Mesothelial cell of epicardium (in vitro differentiated cells): ENCODE data around the gene RBBP4. TPM values are rescaled to one million over a fixed set of nuclear protein-coding genes. Genes with fewer than 3 reads are reported as not detected.
"Not testable (repeated sequence)": the region's sequence is repeated elsewhere in the genome, so short reads cannot be mapped to it uniquely, and the experiment has no call there.

Experiments used
- DNase-seq, 2 experiments: peaks; one replicate each; pipeline ENCODE4 v3.0.0; 2021; ENCODE audit warnings: low spot score in 2 of 2; ENCODE audit not compliant: unreplicated experiment in 2 of 2
- H3K27ac Mint-ChIP-seq: 2 replicates; pipeline ENCODE4 v1.8.0; 2021; ENCODE audit warnings: mixed read lengths
- H3K27me3 Mint-ChIP-seq: 2 replicates; pipeline ENCODE4 v1.8.0; 2021; ENCODE audit warnings: low read depth, mixed read lengths
- H3K36me3 Mint-ChIP-seq: 2 replicates; pipeline ENCODE4 v1.8.0; 2021; ENCODE audit warnings: mixed read lengths
- H3K4me1 Mint-ChIP-seq: 2 replicates; pipeline ENCODE4 v1.8.0; 2021; ENCODE audit warnings: mixed read lengths
- H3K4me3 Mint-ChIP-seq: 2 replicates; pipeline ENCODE4 v1.8.0; 2021; ENCODE audit warnings: mild to moderate bottlenecking, moderate library complexity, mixed read lengths
- H3K9me3 Mint-ChIP-seq: 2 replicates; pipeline ENCODE4 v1.8.0; 2021; ENCODE audit warnings: mixed read lengths
- total RNA-seq: library from RNA; stranded (reverse); gene quantifications from 3 replicates; pipeline ENCODE4 v1.2.1, GENCODE V29; 2021
- TF ChIP-seq, protein P1 (sequence below): fragments of 200-600 bp; sonication (generic); IDR thresholded peaks from one replicate; pipeline ENCODE4 v1.5.0; 2021; ENCODE audit warnings: antibody characterized with exemption; ENCODE audit not compliant: unreplicated experiment

Gene RBBP4
- total RNA-seq, 1 donor from 2014 or later: 388 TPM

DNA sequence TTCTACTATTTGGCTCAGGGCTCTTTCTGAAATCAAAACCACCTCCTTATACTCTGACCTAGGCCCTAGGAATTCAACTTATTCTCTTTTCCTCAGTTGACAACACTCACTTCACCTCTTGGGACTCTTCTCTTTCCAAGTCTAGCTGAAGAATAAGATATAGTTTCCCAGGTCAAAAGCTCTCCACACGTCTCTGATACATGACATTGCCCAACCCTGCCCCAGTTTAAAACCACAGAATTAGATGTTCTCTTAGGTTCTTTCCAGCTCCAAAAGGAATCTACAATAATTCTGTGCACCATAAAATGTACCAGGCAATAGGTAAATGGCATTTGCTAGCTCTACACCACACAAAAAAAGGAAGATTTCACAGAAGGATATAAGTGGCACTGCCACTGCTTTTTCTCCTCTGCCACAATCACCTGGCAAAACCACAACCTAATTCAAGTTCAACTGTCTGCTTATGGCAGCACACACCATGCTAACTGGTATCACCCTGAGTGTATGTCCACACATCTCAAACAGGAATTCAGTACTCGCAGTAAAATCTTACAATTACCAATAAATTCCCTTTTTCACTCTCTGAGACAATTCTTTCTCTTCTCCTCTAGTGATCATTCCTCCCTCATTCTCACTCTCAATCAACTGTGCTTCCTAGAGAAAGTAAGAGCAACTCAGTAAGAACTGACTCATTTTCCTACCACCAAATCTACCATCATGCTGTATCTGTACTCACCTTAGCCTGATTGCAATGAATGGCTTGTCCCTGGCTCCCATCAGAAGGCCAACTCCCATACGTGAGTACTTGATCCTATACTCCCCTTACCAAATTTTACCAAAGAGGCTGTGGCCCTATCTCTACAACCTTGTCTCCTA lies 28.0 kb upstream of the RBBP4 start:
- H3K36me3 Mint-ChIP-seq: peaks cover 22% of the 10 kb centered on the region
- DNase-seq: no peak

DNA sequence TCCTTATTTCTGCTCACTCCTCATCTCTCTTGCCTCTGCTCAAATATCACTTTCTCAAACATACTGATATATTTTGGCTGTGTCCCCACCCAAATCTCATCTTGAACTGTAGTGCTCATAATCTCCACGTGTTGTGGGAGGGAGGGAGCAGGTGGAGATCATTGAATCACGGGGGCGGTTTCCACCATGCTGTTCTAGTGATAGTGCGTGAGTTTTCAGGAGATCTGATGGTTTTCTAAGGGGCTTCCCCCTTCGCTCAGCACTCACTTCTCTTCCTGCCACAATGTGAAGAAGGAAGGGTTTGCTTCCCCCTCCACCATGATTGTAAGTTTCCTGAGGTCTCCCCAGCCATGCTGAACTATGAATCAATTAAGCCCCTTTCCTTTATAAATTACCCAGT lies 27.2 kb upstream of the RBBP4 start:
- Mint-ChIP-seq H3K27me3 (no peaks in the 10 kb centered on the region), H3K27ac (no peak overlapping the region)

More for the DNA sequence above, 28.0 kb upstream of the RBBP4 start:
- H3K4me3 Mint-ChIP-seq: no peak overlapping the region
- TF ChIP-seq, protein P1, sequence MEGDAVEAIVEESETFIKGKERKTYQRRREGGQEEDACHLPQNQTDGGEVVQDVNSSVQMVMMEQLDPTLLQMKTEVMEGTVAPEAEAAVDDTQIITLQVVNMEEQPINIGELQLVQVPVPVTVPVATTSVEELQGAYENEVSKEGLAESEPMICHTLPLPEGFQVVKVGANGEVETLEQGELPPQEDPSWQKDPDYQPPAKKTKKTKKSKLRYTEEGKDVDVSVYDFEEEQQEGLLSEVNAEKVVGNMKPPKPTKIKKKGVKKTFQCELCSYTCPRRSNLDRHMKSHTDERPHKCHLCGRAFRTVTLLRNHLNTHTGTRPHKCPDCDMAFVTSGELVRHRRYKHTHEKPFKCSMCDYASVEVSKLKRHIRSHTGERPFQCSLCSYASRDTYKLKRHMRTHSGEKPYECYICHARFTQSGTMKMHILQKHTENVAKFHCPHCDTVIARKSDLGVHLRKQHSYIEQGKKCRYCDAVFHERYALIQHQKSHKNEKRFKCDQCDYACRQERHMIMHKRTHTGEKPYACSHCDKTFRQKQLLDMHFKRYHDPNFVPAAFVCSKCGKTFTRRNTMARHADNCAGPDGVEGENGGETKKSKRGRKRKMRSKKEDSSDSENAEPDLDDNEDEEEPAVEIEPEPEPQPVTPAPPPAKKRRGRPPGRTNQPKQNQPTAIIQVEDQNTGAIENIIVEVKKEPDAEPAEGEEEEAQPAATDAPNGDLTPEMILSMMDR: no peak
- no peaks in the 10 kb centered on the region for H3K9me3 Mint-ChIP-seq
- H3K4me1 Mint-ChIP-seq: no peaks in the 10 kb centered on the region
- no peak overlapping the region for H3K27ac Mint-ChIP-seq
- H3K27me3 Mint-ChIP-seq: no peaks in the 10 kb centered on the region

DNA sequence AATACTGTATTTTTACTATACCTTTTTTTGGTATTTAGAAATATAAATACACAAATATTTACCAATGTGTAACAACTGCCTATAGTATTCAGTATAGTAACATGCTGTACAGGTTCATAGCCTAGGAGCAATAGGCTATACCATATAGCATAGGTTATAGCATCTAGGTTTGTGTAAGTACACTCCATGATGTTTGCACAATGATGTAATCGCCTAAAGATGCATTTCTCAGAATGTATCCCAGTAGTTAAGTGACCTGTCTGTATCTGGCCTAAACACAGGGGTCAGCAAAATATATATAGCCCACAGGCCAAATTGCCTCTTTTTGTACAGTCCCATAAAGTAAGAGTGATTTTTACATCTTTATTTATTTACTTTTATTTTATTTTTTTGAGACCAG lies 24.8 kb upstream of the RBBP4 start:
- no peaks in the 10 kb centered on the region for H3K9me3 Mint-ChIP-seq
- H3K27me3 Mint-ChIP-seq: no peaks in the 10 kb centered on the region
- TF ChIP-seq, protein P1: no peak
- no peak overlapping the region for H3K4me3 Mint-ChIP-seq
- H3K27ac Mint-ChIP-seq: no peak overlapping the region
- no peak for DNase-seq
- no peaks in the 10 kb centered on the region for H3K4me1 Mint-ChIP-seq
- H3K36me3 Mint-ChIP-seq: peaks cover 19% of the 10 kb centered on the region

More for the DNA sequence above, 27.2 kb upstream of the RBBP4 start:
- peaks cover 20% of the 10 kb centered on the region for H3K36me3 Mint-ChIP-seq
- TF ChIP-seq, protein P1: no peak
- H3K4me1 Mint-ChIP-seq: no peaks in the 10 kb centered on the region
- H3K4me3 Mint-ChIP-seq: no peak overlapping the region
- no peak for DNase-seq
- H3K9me3 Mint-ChIP-seq: no peaks in the 10 kb centered on the region

DNA sequence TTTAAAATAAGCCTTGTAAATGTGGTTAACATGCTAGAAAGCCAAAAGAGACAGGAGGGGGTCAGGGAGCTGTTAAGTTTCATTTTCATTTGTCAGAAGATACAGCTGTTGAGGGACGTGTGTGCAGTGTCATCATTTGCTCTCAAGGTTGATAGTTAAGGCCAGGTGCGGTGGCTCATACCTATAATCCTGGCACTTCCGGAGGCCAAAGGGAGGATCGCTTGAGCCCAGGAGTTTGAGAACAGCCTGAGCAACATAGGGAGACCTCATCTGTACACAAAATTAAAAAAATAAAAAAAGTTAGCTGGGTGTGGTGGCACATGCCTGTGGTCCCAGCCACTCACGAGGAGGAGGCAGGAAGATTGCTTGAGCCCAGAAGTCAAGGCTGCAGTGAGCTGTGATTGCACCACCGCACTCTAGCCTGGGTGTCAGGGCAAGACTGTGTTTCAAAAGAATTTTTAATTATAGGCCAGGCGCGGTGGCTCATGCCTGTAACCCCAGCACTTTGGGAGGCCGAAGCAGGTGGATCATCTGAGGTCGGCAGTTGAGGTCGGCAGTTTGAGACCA lies 23.3 kb upstream of the RBBP4 start:
- Mint-ChIP-seq H3K27ac (no peak overlapping the region), H3K27me3 (no peaks in the 10 kb centered on the region), H3K9me3 (no peaks in the 10 kb centered on the region), H3K4me1 (no peaks in the 10 kb centered on the region), H3K4me3 (no peak overlapping the region), H3K36me3 (peaks cover 14% of the 10 kb centered on the region)
- DNase-seq: no peak
- TF ChIP-seq, protein P1: no peak

DNA sequence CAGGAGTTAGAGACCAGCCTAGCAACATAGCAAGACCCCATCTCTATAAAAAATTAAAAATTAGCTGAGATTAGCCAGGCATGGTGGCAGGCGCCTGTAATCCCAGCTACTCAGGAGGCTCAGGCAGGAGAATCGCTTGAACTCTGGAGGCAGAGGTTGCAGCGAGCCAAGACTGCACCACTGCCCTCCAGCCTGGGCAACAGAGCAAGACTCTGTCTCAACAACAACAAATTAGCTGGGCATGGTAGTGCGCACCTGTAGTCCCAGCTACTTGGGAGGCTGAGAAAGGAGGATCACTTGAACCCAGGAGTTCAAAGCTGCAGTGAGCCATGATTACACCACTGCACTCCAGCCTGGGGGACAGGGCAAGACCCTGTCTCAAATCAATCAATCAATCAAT lies 20.8 kb upstream of the RBBP4 start:
- not testable (repeated sequence) for H3K9me3 Mint-ChIP-seq, H3K27ac Mint-ChIP-seq, H3K27me3 Mint-ChIP-seq, H3K4me3 Mint-ChIP-seq, DNase-seq, H3K4me1 Mint-ChIP-seq
- peaks cover 12% of the 10 kb centered on the region for H3K36me3 Mint-ChIP-seq

DNA sequence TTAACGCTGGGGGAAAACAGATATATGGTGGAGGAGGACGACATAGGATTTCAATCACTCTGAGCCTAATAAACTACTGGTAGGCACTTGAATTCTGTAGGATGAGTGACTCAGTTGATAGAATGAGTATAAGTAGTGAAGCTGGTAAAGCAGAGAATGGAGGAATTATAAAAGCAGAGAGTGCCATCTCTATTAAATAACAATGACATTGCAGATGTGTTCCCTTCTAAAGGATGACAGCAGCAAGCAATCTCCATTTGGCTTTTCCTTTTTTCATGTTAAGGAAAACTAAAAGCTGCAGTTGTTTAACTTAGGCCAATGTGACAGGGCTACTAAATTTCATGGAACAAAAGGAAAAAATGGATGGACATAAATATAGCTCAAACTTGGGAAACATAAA lies 18.2 kb upstream of the RBBP4 start:
- peaks cover 17% of the 10 kb centered on the region for H3K4me1 Mint-ChIP-seq
- TF ChIP-seq, protein P1: no peak
- no peak for DNase-seq
- no peaks in the 10 kb centered on the region for H3K27me3 Mint-ChIP-seq
- H3K27ac Mint-ChIP-seq: no peak overlapping the region
- H3K4me3 Mint-ChIP-seq: no peak overlapping the region
- H3K36me3 Mint-ChIP-seq: peaks cover 13% of the 10 kb centered on the region
- no peaks in the 10 kb centered on the region for H3K9me3 Mint-ChIP-seq
